ENCODE results near the gene MAZ. TPM values are rescaled to one million over a fixed set of nuclear protein-coding genes. Genes with fewer than 3 reads are reported as not detected.

Gene MAZ
- total RNA-seq, 1 donor from 2014 or later = 120 TPM

GRCh38 chr16:29820730-29821642 lies 14.7 kb downstream of the MAZ start:
- no peaks in the 10 kb centered on the region for H3K27me3 ChIP-seq
- TF ChIP-seq EZH2 (IDR thresholded peaks at IDR 0.05) (no peak), CTCF (IDR thresholded peaks at IDR 0.05) (no peak), EZH2phosphoT487 (IDR thresholded peaks at IDR 0.05) (no peak)
- peaks cover 18% of the 10 kb centered on the region for H3K4me1 ChIP-seq
- peaks cover 31% of the 10 kb centered on the region for H3K79me2 ChIP-seq (ENCODE audit: low read depth)
- no peak overlapping the region for H3K4me2 ChIP-seq
- H3K27ac ChIP-seq = peak overlapping the region; percentile 66
- H3K9ac ChIP-seq = no peak overlapping the region
- Mint-ChIP-seq H3K9me3 (no peaks in the 10 kb centered on the region), H3K36me3 (peaks cover 14% of the 10 kb centered on the region), H3K27ac (peak overlapping the region; percentile 57), H3K4me1 (peaks cover 43% of the 10 kb centered on the region), H3K27me3 (ENCODE audit: insufficient read depth, low read depth) (peaks cover 13% of the 10 kb centered on the region), H3K4me3 (no peak overlapping the region)
- H3F3A ChIP-seq (ENCODE audit: low read depth) = peaks cover 54% of the 10 kb centered on the region
- H4K20me1 ChIP-seq (ENCODE audit: low read depth) = peaks cover 36% of the 10 kb centered on the region
- DNase-seq (ENCODE audit: low spot score) = no peak
- H3K36me3 ChIP-seq = no peaks in the 10 kb centered on the region
- H3K9me3 ChIP-seq (ENCODE audit: low read depth) = no peaks in the 10 kb centered on the region
- H2AFZ ChIP-seq (replicated peaks) = no peak overlapping the region
- H3K4me3 ChIP-seq = no peak overlapping the region

GRCh38 chr16:29821643-29822115 lies 15.3 kb downstream of the MAZ start:
- Histone ChIP-seq H3K4me1 (peaks cover 20% of the 10 kb centered on the region), H3K36me3 (no peaks in the 10 kb centered on the region), H2AFZ (replicated peaks) (no peak overlapping the region), H3K27ac (peak overlapping the region; percentile 66), H4K20me1 (ENCODE audit: low read depth) (peaks cover 33% of the 10 kb centered on the region), H3K4me3 (no peak overlapping the region), H3F3A (ENCODE audit: low read depth) (peaks cover 56% of the 10 kb centered on the region), H3K79me2 (ENCODE audit: low read depth) (peaks cover 27% of the 10 kb centered on the region), H3K9me3 (ENCODE audit: low read depth) (no peaks in the 10 kb centered on the region), H3K9ac (no peak overlapping the region), H3K27me3 (no peaks in the 10 kb centered on the region), H3K4me2 (no peak overlapping the region)
- DNase-seq (ENCODE audit: low spot score) = no peak
- H3K27ac Mint-ChIP-seq = no peak overlapping the region
- TF ChIP-seq EZH2 (IDR thresholded peaks at IDR 0.05) (no peak), CTCF (IDR thresholded peaks at IDR 0.05) (no peak), EZH2phosphoT487 (IDR thresholded peaks at IDR 0.05) (no peak)
- no peaks in the 10 kb centered on the region for H3K9me3 Mint-ChIP-seq
- peaks cover 10% of the 10 kb centered on the region for H3K27me3 Mint-ChIP-seq (ENCODE audit: insufficient read depth, low read depth)
- peaks cover 14% of the 10 kb centered on the region for H3K36me3 Mint-ChIP-seq
- peaks cover 42% of the 10 kb centered on the region for H3K4me1 Mint-ChIP-seq
- no peak overlapping the region for H3K4me3 Mint-ChIP-seq

- peaks cover 14% of the 10 kb centered on the region for H3K4me1 ChIP-seq
- H3K4me2 ChIP-seq = no peak overlapping the region
- peaks cover 11% of the 10 kb centered on the region for H3K27me3 Mint-ChIP-seq (ENCODE audit: insufficient read depth, low read depth)
- H3K36me3 ChIP-seq = no peaks in the 10 kb centered on the region
- peak overlapping the region; percentile 43 for H3K27ac Mint-ChIP-seq
- no peak overlapping the region for H3K9ac ChIP-seq
- no peaks in the 10 kb centered on the region for H3K9me3 Mint-ChIP-seq
- H3K9me3 ChIP-seq (ENCODE audit: low read depth) = no peaks in the 10 kb centered on the region
- H3K4me1 Mint-ChIP-seq = peaks cover 26% of the 10 kb centered on the region
- H3F3A ChIP-seq (ENCODE audit: low read depth) = peaks cover 43% of the 10 kb centered on the region
- no peaks in the 10 kb centered on the region for H3K36me3 Mint-ChIP-seq
- no peaks in the 10 kb centered on the region for H3K27me3 ChIP-seq
- no peak overlapping the region for H3K4me3 Mint-ChIP-seq
- H3K27ac ChIP-seq = peak overlapping the region; percentile 5
- no peaks in the 10 kb centered on the region for H3K79me2 ChIP-seq (ENCODE audit: low read depth)
- no peak overlapping the region for H2AFZ ChIP-seq (replicated peaks)
- no peak for DNase-seq (ENCODE audit: low spot score)
- no peak for TF ChIP-seq EZH2phosphoT487 (IDR thresholded peaks at IDR 0.05)
- no peak for TF ChIP-seq CTCF (IDR thresholded peaks at IDR 0.05)
- no peak for TF ChIP-seq EZH2 (IDR thresholded peaks at IDR 0.05)
- H3K4me3 ChIP-seq = no peak overlapping the region
- H4K20me1 ChIP-seq (ENCODE audit: low read depth) = peaks cover 10% of the 10 kb centered on the region
Measured at GRCh38 chr16:29824589-29825144, 18.3 kb downstream of the MAZ start.
